HG02884 (cell line): ENCODE data around the gene CDH4.

ENCODE experiments used
- ATAC-seq: cut with Tn5 transposase; IDR thresholded peaks from one replicate; pipeline ENCODE4 v1.9.1; 2021; ENCODE audit warnings: mild to moderate bottlenecking, moderate library complexity; ENCODE audit not compliant: unreplicated experiment

The CDH4 gene

GRCh38 chr20:61299618-61300017, 47.6 kb downstream of the CDH4 start:
- ATAC-seq = no peak

GRCh38 chr20:61300293-61300692, 48.2 kb downstream of the CDH4 start:
- no peak for ATAC-seq

GRCh38 chr20:61300709-61301108, 48.6 kb downstream of the CDH4 start:
- no peak for ATAC-seq

GRCh38 chr20:61301711-61302525, 49.9 kb downstream of the CDH4 start:
- no peak for ATAC-seq

- no peak for ATAC-seq
Measured at GRCh38 chr20:61303217-61303616, 51.2 kb downstream of the CDH4 start.

- ATAC-seq = no peak
Measured at GRCh38 chr20:61303675-61304074, 51.6 kb downstream of the CDH4 start.

- no peak for ATAC-seq
Measured at GRCh38 chr20:61304750-61305149, 52.7 kb downstream of the CDH4 start.

- ATAC-seq = no peak
Measured at GRCh38 chr20:61306937-61307475, 54.9 kb downstream of the CDH4 start.

- no peak for ATAC-seq
Measured at GRCh38 chr20:61307686-61308476, 55.8 kb downstream of the CDH4 start.

- ATAC-seq = no peak
Measured at GRCh38 chr20:61308477-61308774, 56.4 kb downstream of the CDH4 start.

- ATAC-seq = no peak
Measured at GRCh38 chr20:61310954-61311353, 58.9 kb downstream of the CDH4 start.

GRCh38 chr20:61311656-61312387, 59.8 kb downstream of the CDH4 start:
- ATAC-seq = no peak

- no peak for ATAC-seq
Measured at GRCh38 chr20:61312925-61313324, 60.9 kb downstream of the CDH4 start.

- ATAC-seq = no peak
Measured at GRCh38 chr20:61313396-61313795, 61.3 kb downstream of the CDH4 start.

GRCh38 chr20:61314326-61315010, 62.4 kb downstream of the CDH4 start:
- ATAC-seq = no peak

GRCh38 chr20:61315319-61315718, 63.3 kb downstream of the CDH4 start:
- ATAC-seq = no peak

- no peak for ATAC-seq
Measured at GRCh38 chr20:61316346-61316745, 64.3 kb downstream of the CDH4 start.

- ATAC-seq = no peak
Measured at GRCh38 chr20:61317966-61318530, 66.0 kb downstream of the CDH4 start.

- no peak for ATAC-seq
Measured at GRCh38 chr20:61320691-61321425, 68.8 kb downstream of the CDH4 start.

GRCh38 chr20:61321481-61321880, 69.4 kb downstream of the CDH4 start:
- no peak for ATAC-seq
